Right forelimb (tissue), 1 donor: ENCODE results near the gene CTIF.

Experiments used
- DNase-seq: peaks from one replicate; pipeline ENCODE4 v3.0.0-alpha.2; 2018

Gene CTIF

GRCh38 chr18:48842259-48843061 is 303.6 kb downstream of the CTIF start:
- no peak for DNase-seq

DNA sequence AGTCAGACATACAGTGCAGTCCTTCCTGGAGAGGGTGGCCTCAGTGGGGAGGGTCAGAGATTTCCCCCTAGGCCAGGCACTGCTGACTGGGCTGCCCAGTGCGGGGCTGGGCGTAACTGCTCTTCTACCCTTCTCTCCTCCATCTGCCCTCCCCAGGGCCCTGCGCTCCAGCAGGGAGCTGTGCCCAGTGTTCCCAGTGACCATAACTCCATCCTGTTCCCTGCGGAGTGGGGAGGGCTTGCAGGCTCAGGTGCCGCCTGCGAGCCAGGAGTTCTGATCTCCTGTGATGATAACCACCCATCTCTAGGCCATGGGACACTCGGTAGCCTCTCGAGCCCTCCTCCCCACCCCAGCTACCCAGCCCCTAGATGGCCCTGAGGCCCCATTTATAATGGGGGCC is 304.3 kb downstream of the CTIF start:
- DNase-seq = no peak

GRCh38 chr18:48843596-48843995 is 304.8 kb downstream of the CTIF start:
- no peak for DNase-seq

DNA sequence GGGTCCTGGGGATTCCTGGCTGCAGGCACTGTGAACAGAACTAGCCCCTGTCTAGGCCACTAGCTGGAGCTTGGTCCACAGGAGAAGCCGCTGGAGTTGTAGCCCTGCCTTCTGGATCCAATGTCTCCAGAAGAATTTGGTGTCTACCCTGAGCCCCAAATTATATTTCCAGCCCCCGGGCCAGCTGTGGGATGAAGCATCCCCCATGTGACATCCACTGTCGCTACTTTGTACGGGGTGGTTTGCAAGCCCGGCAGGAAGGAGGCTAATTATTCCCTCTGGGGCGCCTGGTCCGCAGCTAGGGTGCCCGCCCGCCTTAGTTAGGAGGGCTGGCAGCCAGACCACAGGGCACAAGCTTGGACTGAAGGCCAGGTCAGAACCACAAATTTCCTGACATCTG is 305.4 kb downstream of the CTIF start:
- no peak for DNase-seq

- no peak for DNase-seq
These were observed 306.3 kb downstream of the CTIF start for GRCh38 chr18:48845174-48845573.

DNA sequence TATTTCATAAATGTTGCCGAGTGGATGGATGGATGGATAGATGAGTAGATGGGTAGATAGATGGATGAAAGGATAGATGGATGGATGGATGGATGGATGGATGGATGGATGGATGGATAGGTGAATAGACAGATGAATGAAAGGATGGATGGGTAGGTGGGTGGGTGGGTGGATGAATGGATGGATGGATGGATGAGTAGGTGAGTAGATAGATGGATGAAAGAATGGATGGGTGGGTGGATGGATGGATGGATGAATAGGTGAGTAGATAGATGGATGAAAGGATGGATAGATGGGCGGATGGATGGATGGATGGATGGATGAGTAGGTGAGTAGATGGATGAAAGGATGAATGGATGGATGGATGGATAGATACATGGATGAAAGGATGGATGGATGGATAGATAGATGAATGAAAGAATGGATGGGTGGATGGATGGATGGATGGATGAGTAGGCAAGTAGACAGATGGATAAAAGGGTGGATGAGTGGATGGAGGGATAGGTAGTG is 307.6 kb downstream of the CTIF start:
- DNase-seq = no peak

DNA sequence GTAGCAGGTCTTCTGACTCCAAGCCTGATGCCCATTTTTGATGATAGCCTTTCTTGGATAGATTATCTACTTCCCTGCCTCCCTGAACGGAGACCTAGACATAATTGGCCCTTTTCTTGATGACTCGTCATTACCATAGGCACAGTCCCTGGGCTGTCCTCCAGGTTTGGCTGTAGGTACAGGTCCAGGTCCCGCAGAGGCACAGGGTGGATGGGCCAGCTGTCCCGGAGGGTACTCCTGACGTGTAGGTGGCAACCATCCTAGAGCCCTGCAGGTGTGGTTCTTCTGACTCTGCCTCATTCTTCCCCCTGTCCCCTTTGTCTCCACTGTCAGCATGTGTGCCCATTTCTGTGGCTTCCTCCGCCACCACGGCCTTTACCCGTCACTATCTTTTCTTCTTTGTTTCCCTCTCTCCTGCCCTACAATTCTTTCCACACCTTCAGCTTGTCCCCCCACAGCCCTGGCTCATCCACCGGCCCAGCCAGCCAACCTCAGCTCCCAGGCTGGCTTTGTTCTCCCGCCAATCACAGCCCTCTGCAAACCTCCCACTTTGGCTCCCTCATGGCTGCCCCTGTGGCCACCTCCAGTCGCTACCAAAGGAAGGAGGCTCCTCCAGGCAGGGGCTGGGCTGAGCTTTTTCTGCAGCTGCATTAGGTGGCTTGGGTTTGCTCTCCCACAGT is 309.1 kb downstream of the CTIF start:
- DNase-seq = no peak

GRCh38 chr18:48848641-48849143 is 309.9 kb downstream of the CTIF start:
- DNase-seq = no peak

GRCh38 chr18:48850822-48851598 is 312.2 kb downstream of the CTIF start:
- no peak for DNase-seq

DNA sequence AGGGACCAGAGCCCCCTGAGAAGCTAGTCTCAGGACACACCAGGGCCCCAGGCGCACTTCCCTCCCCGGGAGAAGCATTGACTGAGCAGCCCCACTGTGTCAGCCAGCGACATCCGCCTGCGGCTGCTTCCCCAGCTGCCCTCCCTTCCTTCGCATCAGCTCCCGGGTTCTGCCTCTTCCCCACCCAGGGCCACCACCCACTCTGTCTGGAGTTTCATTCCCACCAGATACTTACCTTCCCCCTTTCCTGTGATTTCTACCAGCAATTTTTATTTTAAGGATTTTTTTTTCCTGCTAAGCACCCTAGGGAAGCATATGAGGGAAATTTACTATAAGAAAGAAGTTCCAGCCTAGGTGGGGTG is 312.7 kb downstream of the CTIF start:
- DNase-seq = no peak

GRCh38 chr18:48852292-48852691 is 313.5 kb downstream of the CTIF start:
- no peak for DNase-seq

DNA sequence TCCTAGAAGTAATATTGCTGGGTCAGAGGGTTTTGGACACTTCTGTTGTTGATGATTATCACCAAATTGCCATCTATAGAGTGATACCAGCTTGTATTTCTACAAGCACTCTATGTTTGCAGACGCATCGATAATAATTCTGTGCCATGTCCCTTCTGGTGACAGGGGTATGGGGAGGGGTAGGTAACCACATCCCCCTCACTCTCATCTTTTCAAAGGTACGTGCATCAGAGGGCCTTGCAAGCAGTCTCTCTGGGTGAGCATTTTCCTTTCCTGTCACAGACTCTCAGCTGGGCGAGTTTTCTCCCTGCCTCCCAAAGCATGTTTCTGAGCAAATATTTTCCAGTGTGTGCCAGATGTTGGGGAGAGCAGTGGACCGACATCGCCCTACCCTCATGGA is 314.0 kb downstream of the CTIF start:
- no peak for DNase-seq

DNA sequence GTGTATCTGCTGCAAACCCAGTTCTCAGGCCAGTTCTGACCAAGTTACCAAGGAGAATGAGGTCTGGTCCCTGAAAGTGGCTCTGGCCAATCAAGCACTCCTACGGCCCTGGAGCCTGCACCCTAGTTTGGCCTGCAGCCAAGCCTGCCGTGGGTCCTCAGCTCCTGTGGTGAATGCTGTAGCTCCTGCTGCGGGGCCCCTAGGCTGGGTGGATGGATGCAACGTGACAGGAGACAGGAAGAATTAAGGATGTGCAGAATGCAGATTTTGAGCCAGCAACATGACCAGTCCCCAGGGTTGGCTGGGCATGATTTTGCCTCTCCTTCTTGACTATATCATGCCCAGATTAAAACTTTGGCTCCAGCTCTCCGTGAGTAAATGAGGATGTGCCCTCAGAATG is 314.8 kb downstream of the CTIF start:
- no peak for DNase-seq

GRCh38 chr18:48854780-48855179 is 315.9 kb downstream of the CTIF start:
- no peak for DNase-seq

GRCh38 chr18:48855422-48856377 is 316.9 kb downstream of the CTIF start:
- no peak for DNase-seq

DNA sequence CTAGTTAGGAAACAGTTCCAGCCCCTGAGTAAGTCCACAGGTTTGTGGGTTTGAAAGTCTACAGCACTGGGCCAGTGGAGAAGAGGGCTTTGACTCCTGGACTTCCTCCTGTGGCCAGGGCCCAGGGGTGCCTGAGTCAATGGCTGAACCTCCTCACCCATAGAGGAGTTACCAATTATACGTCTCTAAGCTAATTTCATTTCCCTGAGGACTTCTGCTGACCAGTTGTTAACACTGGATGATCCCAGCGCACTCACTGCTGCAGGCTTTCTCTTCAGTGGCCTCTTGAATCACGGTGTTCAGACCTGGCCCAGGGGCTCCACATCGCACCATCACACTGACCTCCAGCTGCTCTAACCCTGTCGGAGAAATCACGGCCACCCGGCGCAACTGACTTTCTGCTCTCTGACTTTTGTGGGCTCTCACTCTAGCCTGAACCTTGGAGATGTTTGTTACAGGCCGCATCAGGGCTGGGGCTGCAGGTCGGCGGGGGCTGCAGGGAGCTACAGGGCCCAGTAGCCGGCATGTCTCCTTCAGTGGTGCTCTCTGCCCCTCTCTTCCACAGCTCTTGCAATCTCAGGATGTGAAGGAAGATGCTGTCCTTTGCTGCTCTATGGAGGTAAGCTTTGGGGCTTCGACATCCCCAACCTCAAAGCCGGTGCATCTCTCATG is 318.3 kb downstream of the CTIF start:
- DNase-seq = no peak

- DNase-seq = no peak
These were observed 319.8 kb downstream of the CTIF start for GRCh38 chr18:48858676-48859075.

GRCh38 chr18:48859311-48860268 is 320.8 kb downstream of the CTIF start:
- no peak for DNase-seq

- DNase-seq = no peak
These were observed 321.7 kb downstream of the CTIF start for GRCh38 chr18:48860269-48861180.
